Mucosa of rectum (tissue), 2 donors: ENCODE results near the gene EZR.
A peak's percentile ranks its signal among the peaks of the same experiment; 100 is the strongest.
"Not testable (repeated sequence)": the region's sequence is repeated elsewhere in the genome, so short reads cannot be mapped to it uniquely, and the experiment has no call there.

Experiments
- H3K27ac ChIP-seq, 2 donors: one replicate each; pipeline ENCODE4 v1.7.0; 2013; ENCODE audit warnings: inconsistent platforms in 2 of 2, low read depth in 2 of 2, low read length in 2 of 2
- H3K27me3 ChIP-seq, 2 donors: one replicate each; pipeline ENCODE4 v1.7.0; 2013; ENCODE audit warnings: low read length in 2 of 2; ENCODE audit not compliant: control insufficient read depth in 2 of 2, insufficient read depth in 2 of 2
- H3K36me3 ChIP-seq, 2 donors: one replicate each; pipeline ENCODE4 v1.7.0; 2013; ENCODE audit warnings: low read length in 2 of 2; ENCODE audit not compliant: control insufficient read depth in 2 of 2, insufficient read depth in 2 of 2
- H3K4me1 ChIP-seq, 2 donors: one replicate each; pipeline ENCODE4 v1.7.0; 2013; ENCODE audit warnings: low read length in 2 of 2, mild to moderate bottlenecking in 1 of 2; ENCODE audit not compliant: control insufficient read depth in 2 of 2, insufficient read depth in 2 of 2
- H3K4me3 ChIP-seq, 2 donors: one replicate each; pipeline ENCODE4 v1.7.0; 2013; ENCODE audit warnings: low read length in 2 of 2
- H3K9ac ChIP-seq, 2 donors: one replicate each; pipeline ENCODE4 v1.7.0; 2013; ENCODE audit warnings: low read length in 2 of 2, low read depth in 1 of 2, mild to moderate bottlenecking in 1 of 2
- H3K9me3 ChIP-seq, 2 donors: one replicate each; pipeline ENCODE4 v1.7.0; 2013; ENCODE audit warnings: low read length in 2 of 2; ENCODE audit not compliant: control insufficient read depth in 2 of 2
- donor health status: healthy.
- donor health status: Normal muscosa, but diverticular disease.

Gene EZR

DNA sequence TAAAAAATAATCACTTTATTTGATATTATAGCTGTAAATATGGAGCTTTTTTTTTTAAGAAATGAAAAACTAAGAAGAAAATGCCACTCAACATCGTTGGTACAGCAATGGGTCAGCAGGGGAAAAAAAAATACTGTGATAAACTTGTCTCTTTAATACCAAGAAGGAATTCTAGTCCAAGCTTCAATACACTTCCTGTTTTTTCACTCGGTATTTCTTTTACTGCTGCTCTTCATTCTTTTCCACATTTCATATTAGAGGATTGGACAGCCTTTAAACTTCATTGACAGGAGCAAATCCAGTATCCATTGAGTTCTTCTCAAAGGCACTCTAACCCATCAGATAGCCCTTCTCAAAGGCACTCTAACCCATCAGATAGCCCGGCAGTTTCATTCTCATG lies 22.2 kb upstream of the EZR start:
- Histone ChIP-seq H3K9ac (no peak overlapping the region), H3K27me3 (no peaks in the 10 kb centered on the region), H3K27ac (no peak overlapping the region), H3K9me3 (no peaks in the 10 kb centered on the region), H3K36me3 (no peaks in the 10 kb centered on the region), H3K4me3 (no peak overlapping the region), H3K4me1 (no peaks in the 10 kb centered on the region)

DNA sequence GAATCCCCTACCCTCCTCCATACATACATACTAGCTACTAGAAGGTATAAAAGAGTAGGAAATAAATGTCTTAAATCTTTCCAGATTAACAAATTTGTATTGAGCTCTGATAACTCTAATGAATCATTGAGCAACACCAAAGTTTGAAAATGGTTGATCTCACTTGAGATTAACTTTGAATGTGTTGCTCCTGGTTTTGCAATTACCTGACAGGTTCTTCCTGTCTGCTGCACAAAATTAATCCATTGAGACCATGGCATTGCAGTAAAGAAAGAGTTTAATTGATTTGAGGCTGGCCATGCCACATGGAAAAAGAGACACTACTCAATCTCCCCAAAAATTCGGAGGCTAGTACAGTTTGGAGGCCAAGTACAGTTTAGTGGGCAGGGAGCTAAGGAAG lies 21.3 kb upstream of the EZR start:
- Histone ChIP-seq H3K27ac (no peak overlapping the region), H3K9ac (no peak overlapping the region), H3K36me3 (no peaks in the 10 kb centered on the region), H3K27me3 (no peaks in the 10 kb centered on the region), H3K4me3 (no peak overlapping the region), H3K4me1 (peaks cover 2 to 8% of the 10 kb centered on the region in 2 donors), H3K9me3 (no peaks in the 10 kb centered on the region)

DNA sequence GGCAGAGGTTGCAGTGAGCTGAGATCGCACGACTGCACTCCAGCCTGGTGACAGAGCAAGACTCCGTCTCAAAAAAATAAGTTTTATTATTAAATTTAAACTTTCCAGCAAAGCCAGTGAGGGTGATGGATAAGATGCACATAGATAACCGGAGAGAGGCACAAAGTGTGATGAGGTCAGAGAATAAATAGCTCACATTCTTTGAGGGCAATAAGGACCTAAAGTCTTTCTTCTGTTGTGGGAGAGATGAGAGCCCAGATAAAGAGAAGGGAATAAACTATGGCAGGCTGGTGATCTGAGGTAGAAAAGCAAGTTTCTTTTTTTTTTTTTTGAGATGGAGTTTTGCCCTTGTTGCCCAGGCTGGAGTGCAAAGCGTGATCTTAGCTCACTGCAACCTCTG lies 20.6 kb upstream of the EZR start:
- Histone ChIP-seq H3K36me3 (no peaks in the 10 kb centered on the region), H3K27ac (no peak overlapping the region), H3K4me3 (no peak overlapping the region), H3K9ac (no peak overlapping the region), H3K27me3 (no peaks in the 10 kb centered on the region), H3K9me3 (no peaks in the 10 kb centered on the region), H3K4me1 (peaks cover 2 to 12% of the 10 kb centered on the region in 2 donors)

DNA sequence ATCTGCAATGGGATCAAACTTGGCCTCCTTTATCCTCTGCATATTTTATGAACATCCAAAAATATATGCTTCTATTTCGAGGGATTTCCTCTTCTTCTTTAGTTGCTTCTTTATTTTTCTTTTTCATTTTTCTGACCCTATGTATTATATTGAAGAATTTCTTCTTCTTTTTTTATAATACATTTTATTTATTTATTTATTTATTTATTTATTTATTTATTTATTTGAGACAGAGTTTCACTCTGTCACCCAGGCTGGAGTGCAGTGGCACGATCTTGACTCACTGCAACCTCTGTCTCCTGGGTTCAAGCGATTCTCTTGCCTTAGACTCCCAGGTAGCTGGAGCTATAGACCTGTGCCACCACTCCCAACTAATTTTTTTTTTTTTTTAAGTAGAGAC lies 19.6 kb upstream of the EZR start:
- peaks cover 2 to 12% of the 10 kb centered on the region in 2 donors for H3K4me1 ChIP-seq
- not testable (repeated sequence) for H3K9me3 ChIP-seq, H3K36me3 ChIP-seq, H3K27ac ChIP-seq, H3K27me3 ChIP-seq, H3K9ac ChIP-seq, H3K4me3 ChIP-seq

DNA sequence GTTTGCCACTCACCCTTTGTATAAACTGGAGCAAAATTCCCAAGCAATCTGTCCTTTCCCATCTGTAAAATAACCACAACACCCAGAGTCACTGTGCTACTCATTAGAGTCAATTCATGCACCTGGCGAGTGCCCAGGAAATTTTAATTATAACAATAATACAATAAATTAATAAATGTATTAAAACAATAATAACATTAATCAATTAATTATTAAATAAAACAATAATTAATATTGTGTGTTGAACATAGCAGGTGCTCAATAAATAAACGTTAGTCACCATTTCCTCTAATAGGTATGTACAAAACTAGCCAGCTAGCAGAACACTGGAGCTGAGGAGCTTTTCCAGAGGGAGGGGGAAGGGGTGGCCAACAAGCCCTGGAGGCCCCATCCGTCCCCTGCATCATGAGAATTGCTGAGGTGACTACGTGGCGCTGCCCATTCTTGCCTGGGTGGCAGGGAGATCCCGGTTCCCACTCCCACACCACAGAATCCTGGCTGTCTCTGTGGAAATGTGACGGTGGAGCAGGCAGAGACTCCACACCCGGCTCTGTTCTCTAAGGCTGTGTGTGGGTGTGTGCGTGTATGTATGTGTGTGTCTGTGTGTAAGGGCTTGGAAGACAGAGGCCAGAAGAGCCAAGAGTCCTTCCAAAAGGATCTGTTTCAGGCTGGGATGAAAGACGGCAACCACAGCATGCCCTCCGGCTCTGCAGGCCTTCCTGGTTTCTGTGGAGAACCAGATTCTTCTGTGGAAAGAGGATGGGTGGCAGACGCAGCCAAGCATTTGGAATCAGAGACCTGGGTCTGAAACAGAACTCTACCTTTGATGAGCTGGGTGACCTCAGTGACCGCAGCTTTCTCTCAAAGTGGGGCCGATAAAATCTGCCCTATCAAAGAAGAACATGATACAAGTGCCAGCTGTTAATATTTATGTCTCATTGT lies 18.8 kb upstream of the EZR start:
- Histone ChIP-seq H3K27me3 (no peaks in the 10 kb centered on the region), H3K4me3 (no peak overlapping the region), H3K9ac (no peak overlapping the region), H3K27ac (no peak overlapping the region), H3K36me3 (no peaks in the 10 kb centered on the region), H3K9me3 (no peaks in the 10 kb centered on the region), H3K4me1 (peaks cover 2 to 12% of the 10 kb centered on the region in 2 donors)

DNA sequence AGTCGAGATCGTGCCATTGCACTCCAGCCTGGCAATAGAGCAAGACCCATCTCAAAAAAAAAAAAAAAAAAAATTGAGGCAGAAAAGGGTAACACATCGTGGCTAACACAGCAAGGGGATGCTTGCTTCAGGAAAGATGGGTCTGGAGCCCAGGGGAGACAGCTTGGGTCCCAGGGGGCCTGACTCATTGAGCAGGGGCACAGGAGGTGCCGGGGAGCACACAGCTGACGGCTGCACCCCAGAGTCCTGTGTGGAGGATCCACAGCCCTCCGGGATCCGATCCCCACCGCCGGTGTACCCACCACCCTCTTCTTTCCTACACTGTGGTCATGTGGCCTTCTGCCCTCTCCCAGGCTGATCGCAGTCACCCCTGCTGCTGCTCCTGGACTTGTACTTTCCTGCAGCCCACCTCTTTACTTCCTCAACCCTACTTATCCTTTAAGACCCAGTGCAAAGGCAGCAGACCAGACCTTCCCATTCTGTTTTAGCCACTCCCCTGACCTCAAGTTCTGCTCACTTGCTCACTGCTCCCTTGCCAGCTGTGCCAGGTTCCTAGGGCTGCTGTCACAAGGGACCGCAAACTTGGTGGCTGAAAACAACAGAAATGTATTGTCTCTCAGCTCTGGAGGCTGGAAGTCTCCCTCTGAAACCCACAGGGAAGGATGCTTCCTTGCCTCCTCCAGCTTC lies 17.6 kb upstream of the EZR start:
- H3K4me3 ChIP-seq = no peak overlapping the region
- no peak overlapping the region for H3K9ac ChIP-seq
- H3K27me3 ChIP-seq = no peaks in the 10 kb centered on the region
- no peaks in the 10 kb centered on the region for H3K9me3 ChIP-seq
- peaks cover 2 to 12% of the 10 kb centered on the region in 2 donors for H3K4me1 ChIP-seq
- H3K27ac ChIP-seq = no peak overlapping the region
- no peaks in the 10 kb centered on the region for H3K36me3 ChIP-seq

DNA sequence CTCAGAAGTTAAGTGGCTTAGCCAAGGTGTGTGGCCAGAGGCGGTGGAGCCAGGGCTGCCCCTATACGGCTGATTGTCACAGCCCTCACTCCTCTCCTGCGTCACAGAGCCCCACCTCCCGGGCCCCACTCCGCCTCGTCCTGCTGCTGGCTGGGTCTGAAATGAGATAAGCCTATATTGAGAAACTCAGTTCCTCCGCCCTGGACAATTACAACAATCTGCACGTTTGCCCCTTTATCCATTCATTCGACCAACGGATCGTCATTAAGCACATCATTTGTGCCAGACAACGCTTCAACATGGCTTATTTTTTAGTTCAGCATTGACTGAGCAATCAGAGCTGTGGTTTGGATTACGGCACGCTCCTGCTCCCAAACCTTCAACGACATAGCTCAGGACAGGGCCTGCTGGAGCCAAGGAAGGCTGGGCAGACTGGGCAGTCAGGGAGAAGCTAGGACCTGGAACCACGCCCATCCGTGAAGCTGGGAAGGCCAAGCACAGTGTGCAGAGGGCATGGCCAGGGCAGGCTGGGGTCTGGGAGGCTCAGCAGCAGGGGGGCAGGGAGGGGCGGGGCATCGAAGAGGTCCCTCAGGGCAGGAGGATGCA lies 16.6 kb upstream of the EZR start:
- Histone ChIP-seq H3K4me1 (peaks cover 2 to 12% of the 10 kb centered on the region in 2 donors), H3K36me3 (no peaks in the 10 kb centered on the region), H3K9ac (peak overlapping the region; percentile 73 to 77), H3K27ac (peak overlapping the region; percentile 86 to 93), H3K4me3 (peak overlapping the region; percentile 48 to 53), H3K9me3 (no peaks in the 10 kb centered on the region), H3K27me3 (no peaks in the 10 kb centered on the region)

DNA sequence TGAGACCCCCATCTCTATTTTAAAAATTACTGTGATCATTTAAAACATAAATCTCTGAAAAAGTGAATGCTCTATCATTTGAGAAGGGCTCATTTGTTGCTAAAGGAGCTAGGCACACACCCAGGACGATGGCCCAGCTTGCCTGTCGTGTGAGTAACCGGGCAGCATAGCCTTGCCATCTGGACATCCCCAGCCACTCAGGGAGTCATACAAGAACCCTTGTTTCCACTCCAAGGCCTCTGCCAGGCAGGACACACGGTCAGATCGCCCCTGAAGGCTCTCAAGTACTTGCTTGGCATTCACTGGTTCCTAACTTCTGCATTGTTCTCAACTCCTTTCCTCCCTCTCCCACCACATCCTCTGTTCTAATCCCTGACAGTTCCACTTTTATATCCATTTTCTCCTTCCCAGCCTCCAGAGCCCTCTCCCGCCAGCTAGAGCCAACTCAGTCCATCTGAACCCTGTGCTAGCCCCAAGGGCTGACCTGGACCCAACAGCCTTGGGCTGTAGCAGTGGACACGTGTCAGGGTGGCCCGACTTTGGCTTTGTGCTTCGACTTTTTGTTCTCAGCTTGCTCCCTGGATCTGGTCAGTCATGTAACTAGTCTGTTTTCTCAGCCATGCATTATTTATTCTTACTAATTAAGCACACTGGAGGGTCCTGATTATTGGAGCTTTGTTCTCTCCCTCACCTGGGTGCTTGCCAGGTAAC lies 15.7 kb upstream of the EZR start:
- Histone ChIP-seq H3K27me3 (no peaks in the 10 kb centered on the region), H3K4me3 (no peak overlapping the region), H3K9me3 (no peaks in the 10 kb centered on the region), H3K36me3 (no peaks in the 10 kb centered on the region), H3K4me1 (peaks cover 2 to 12% of the 10 kb centered on the region in 2 donors), H3K9ac (peak overlapping the region in 1 of 2 donors; percentile 77), H3K27ac (peak overlapping the region; percentile 86 to 93)

DNA sequence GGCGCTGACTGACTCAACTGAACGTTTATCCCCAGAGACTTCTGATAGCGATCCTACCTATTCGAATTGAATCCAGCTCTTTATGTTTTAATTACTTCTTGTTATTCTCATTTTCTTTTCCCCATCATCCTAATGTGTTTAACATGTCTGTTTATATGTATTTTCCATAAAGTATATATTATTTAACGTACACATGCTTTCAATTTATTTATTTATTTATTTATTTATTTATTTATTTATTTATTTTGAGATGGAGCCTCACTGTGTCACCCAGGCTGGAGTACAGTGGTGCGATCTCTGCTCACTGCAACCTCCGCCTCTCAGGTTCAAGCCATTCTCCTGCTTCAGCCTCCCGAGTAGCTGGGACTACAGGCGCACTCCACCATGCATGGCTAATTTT lies 13.6 kb upstream of the EZR start:
- not testable (repeated sequence) for H3K36me3 ChIP-seq, H3K27me3 ChIP-seq

More for the DNA sequence above, 13.6 kb upstream of the EZR start:
- not testable (repeated sequence) for H3K9me3 ChIP-seq, H3K27ac ChIP-seq, H3K9ac ChIP-seq, H3K4me3 ChIP-seq
- peaks cover 2 to 12% of the 10 kb centered on the region in 2 donors for H3K4me1 ChIP-seq
